PC-9 (cell line): ENCODE measurements around the gene VWA7. TPM values are rescaled to one million over a fixed set of nuclear protein-coding genes. Genes with fewer than 3 reads are reported as not detected.

Experiments used
- BruUV-seq: library from RNA; stranded (reverse); fragments of 400-500 nt; replicated peaks from 2 replicates; lab custom pipeline; 2021; lab: Mats Ljungman, UMichigan
- CTCF ChIA-PET: fragments of 300-600 bp; sonication (Branson Sonifier 250); formaldehyde crosslinking; loops from one replicate; lab custom pipeline; 2022; ENCODE audit warnings: antibody characterized with exemption; lab: Charles Lee
- POLR2A ChIA-PET: fragments of 300-600 bp; sonication (Branson Sonifier 250); formaldehyde crosslinking; loops from one replicate; lab custom pipeline; 2022; ENCODE audit warnings: antibody characterized with exemption; ENCODE audit not compliant: unreplicated experiment; lab: Charles Lee
- DNase-seq, 2 experiments: peaks; one replicate each; pipeline versions ENCODE4 v3.0.0 to v3.0.0-alpha.2; 2015 to 2022; ENCODE audit warnings: mixed read lengths in 1 of 2
- H2AFZ ChIP-seq: fragments of 200-600 bp; sonication (generic); 2 replicates; pipeline ENCODE4 v1.8.1; 2017; ENCODE audit warnings: antibody characterized with exemption
- H3F3A ChIP-seq: fragments of 200-600 bp; sonication (generic); 2 replicates; pipeline ENCODE4 v1.8.1; 2017; ENCODE audit warnings: antibody characterized with exemption, mild to moderate bottlenecking, low read depth; ENCODE audit not compliant: insufficient read depth
- H3K27ac ChIP-seq: fragments of 200-600 bp; sonication (generic); 2 replicates; pipeline ENCODE4 v1.6.1; 2016; ENCODE audit warnings: mixed run types
- H3K27me3 ChIP-seq: fragments of 200-600 bp; sonication (generic); 2 replicates; pipeline ENCODE4 v1.6.1; 2016; ENCODE audit warnings: low read depth, mixed run types; ENCODE audit not compliant: insufficient read depth
- H3K36me3 ChIP-seq: fragments of 200-600 bp; sonication (generic); 2 replicates; pipeline ENCODE4 v1.6.1; 2016; ENCODE audit warnings: low read depth, mixed run types
- H3K4me1 ChIP-seq: fragments of 200-600 bp; sonication (generic); replicated peaks from 2 replicates; pipeline ENCODE4 v1.6.1; 2016; ENCODE audit warnings: mixed run types; ENCODE audit not compliant: insufficient read depth
- H3K4me2 ChIP-seq: fragments of 200-600 bp; sonication (generic); 2 replicates; pipeline ENCODE4 v1.6.1; 2017; ENCODE audit warnings: mixed run types
- H3K4me3 ChIP-seq: fragments of 200-600 bp; sonication (generic); 2 replicates; pipeline ENCODE4 v1.6.1; 2016; ENCODE audit warnings: mixed run types
- H3K79me2 ChIP-seq: fragments of 200-600 bp; sonication (generic); 2 replicates; pipeline ENCODE4 v1.6.1; 2017; ENCODE audit warnings: low read depth, mixed run types
- H3K9me2 ChIP-seq: fragments of 200-600 bp; sonication (generic); 2 replicates; pipeline ENCODE4 v1.8.1; 2017; ENCODE audit warnings: mild to moderate bottlenecking; ENCODE audit not compliant: insufficient read depth
- H3K9me3 ChIP-seq: fragments of 200-600 bp; sonication (generic); 2 replicates; pipeline ENCODE4 v1.8.1; 2016; ENCODE audit warnings: low read depth; ENCODE audit not compliant: insufficient read depth
- H4K20me1 ChIP-seq: fragments of 200-600 bp; sonication (generic); 2 replicates; pipeline ENCODE4 v1.8.1; 2017; ENCODE audit not compliant: insufficient read depth
- CTCF ChIP-seq: fragments of 200-600 bp; sonication (generic); conservative IDR thresholded peaks from 2 replicates; pipeline ENCODE4 v1.6.1; 2017; ENCODE audit warnings: mixed run types, antibody characterized with exemption, mild to moderate bottlenecking, moderate library complexity
- EZH2 ChIP-seq: fragments of 200-600 bp; sonication (generic); IDR thresholded peaks from 2 replicates; pipeline ENCODE4 v1.8.0; 2017; ENCODE audit warnings: antibody characterized with exemption, low read depth
- intact Hi-C: fragments of 100-400 bp; cut with micrococcal nuclease; formaldehyde crosslinking; loops from one replicate; pipeline ENCODE4 v1.10.0; 2022; ENCODE audit not compliant: unreplicated experiment
- total RNA-seq: library from RNA; stranded (reverse); gene quantifications from 2 replicates; pipeline ENCODE4 v1.2.3, GENCODE V29; 2021

VWA7 gene
- total RNA-seq, 1 experiment from 2014 or later, result 6.0 TPM

- intact Hi-C loops, result no loop called here
- no peak overlapping the region for H3K27ac ChIP-seq
- no TSS peak for BruUV-seq
- H3K79me2 ChIP-seq, result no peaks in the 10 kb centered on the region
- H2AFZ ChIP-seq, result no peak overlapping the region
- ChIA-PET CTCF (no interaction called here), POLR2A (interaction anchor here (0.5 to 1.1 kb wide), 2 partner anchors 20 to 120 kb away, joined by 4 to 6 read pairs; no protein-coding TSS in a partner anchor)
- no peaks in the 10 kb centered on the region for H3K27me3 ChIP-seq
- no peak overlapping the region for H3K4me3 ChIP-seq
- no peak for DNase-seq
- H4K20me1 ChIP-seq, result no peaks in the 10 kb centered on the region
- peaks cover 34% of the 10 kb centered on the region; the same call in 1 of the 2 replicates for H3F3A ChIP-seq
- H3K4me1 ChIP-seq, result peaks cover 26% of the 10 kb centered on the region
- TF ChIP-seq CTCF (no peak), EZH2 (no peak)
- H3K9me2 ChIP-seq, result no peaks in the 10 kb centered on the region
- no peak overlapping the region for H3K4me2 ChIP-seq
- H3K36me3 ChIP-seq, result no peaks in the 10 kb centered on the region
- no peaks in the 10 kb centered on the region for H3K9me3 ChIP-seq
These were observed 53.0 kb downstream of the VWA7 start for GRCh38 chr6:31723980-31724691.

DNA sequence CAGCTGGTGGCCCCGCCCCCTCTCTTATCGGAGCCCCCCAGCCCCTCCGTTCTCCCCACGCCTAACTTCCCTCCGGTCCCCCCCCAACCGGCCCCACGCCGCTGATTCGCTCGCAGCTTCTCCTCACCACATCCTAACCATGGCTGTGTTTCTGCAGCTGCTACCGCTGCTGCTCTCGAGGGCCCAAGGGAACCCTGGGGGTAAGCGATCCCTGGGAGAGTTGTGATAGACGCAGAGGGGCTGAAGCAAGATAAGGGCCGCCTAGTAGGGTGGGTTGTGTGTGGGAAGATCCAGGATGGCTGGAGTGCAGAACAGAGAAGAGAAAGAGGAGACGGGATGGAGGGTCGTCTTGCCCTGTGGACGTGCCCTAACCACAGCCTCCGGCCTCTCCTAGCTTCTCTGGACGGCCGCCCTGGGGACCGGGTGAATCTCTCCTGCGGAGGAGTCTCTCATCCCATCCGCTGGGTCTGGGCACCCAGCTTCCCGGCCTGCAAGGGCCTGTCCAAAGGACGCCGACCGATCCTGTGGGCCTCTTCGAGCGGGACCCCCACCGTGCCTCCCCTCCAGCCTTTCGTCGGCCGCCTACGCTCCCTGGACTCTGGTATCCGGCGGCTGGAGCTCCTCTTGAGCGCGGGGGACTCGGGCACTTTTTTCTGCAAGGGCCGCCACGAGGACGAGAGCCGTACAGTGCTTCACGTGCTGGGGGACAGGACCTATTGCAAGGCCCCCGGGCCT is 53.7 kb downstream of the VWA7 start, which contains the start of gene MPIG6B:
Gene MPIG6B, plus strand, starts transcription at position 129 of the 735 bp plus-strand sequence. Its CDS starts 11 bp downstream, at position 140.
- ChIA-PET POLR2A (no interaction called here), CTCF (no interaction called here)
- Histone ChIP-seq H3K79me2 (no peaks in the 10 kb centered on the region), H3K4me2 (no peak within 1 kb of the TSS), H3K9me3 (no peaks in the 10 kb centered on the region), H3K36me3 (no peaks in the 10 kb centered on the region), H3K4me1 (peaks cover 29% of the 10 kb centered on the region), H3F3A (peaks cover 34% of the 10 kb centered on the region; the same call in 1 of the 2 replicates), H2AFZ (no peak within 1 kb of the TSS), H3K9me2 (no peaks in the 10 kb centered on the region), H3K27me3 (no peaks in the 10 kb centered on the region), H3K27ac (no peak within 1 kb of the TSS), H3K4me3 (no peak within 1 kb of the TSS), H4K20me1 (no peaks in the 10 kb centered on the region)
- intact Hi-C loops, result no loop called here
- TF ChIP-seq CTCF (no peak), EZH2 (no peak)
- no peak for DNase-seq
- BruUV-seq, result no TSS peak

- no peak for DNase-seq
- H3K4me3 ChIP-seq, result no peak overlapping the region
- peaks cover 37% of the 10 kb centered on the region; the same call in 1 of the 2 replicates for H3F3A ChIP-seq
- no peak overlapping the region for H2AFZ ChIP-seq
- no TSS peak for BruUV-seq
- no peak overlapping the region for H3K4me2 ChIP-seq
- CTCF ChIA-PET, result no interaction called here
- no peak for TF ChIP-seq CTCF
- no peak for TF ChIP-seq EZH2
- H3K27ac ChIP-seq, result no peak overlapping the region
- no peaks in the 10 kb centered on the region for H3K36me3 ChIP-seq
- H3K9me2 ChIP-seq, result no peaks in the 10 kb centered on the region
- intact Hi-C loops, result no loop called here
- no peaks in the 10 kb centered on the region for H3K79me2 ChIP-seq
- no peaks in the 10 kb centered on the region for H4K20me1 ChIP-seq
- no peaks in the 10 kb centered on the region for H3K27me3 ChIP-seq
- H3K9me3 ChIP-seq, result no peaks in the 10 kb centered on the region
- POLR2A ChIA-PET, result no interaction called here
- peaks cover 41% of the 10 kb centered on the region for H3K4me1 ChIP-seq
These were observed 55.0 kb downstream of the VWA7 start for GRCh38 chr6:31722173-31722572.
